ACC112 (cell line): ENCODE data around the gene ACTL7A.

Source experiments
- H2AFZ ChIP-seq: fragments of 200-600 bp; sonication (generic); one replicate; pipeline ENCODE4 v1.6.0; 2017; ENCODE audit warnings: antibody characterized with exemption, low read length; ENCODE audit not compliant: unreplicated experiment
- H3K27ac ChIP-seq: fragments of 200-600 bp; sonication (generic); 2 replicates; pipeline ENCODE4 v1.5.1; 2014; ENCODE audit warnings: low read depth, mild to moderate bottlenecking, antibody characterized with exemption, low read length, moderate library complexity
- H3K27me3 ChIP-seq: fragments of 200-600 bp; sonication (generic); 2 replicates; pipeline ENCODE4 v1.6.1; 2014; ENCODE audit warnings: mild to moderate bottlenecking, antibody characterized with exemption, low read length, moderate library complexity, mixed read lengths; ENCODE audit not compliant: insufficient read depth
- H3K36me3 ChIP-seq: fragments of 200-600 bp; sonication (generic); 2 replicates; pipeline ENCODE4 v1.6.1; 2016; ENCODE audit warnings: mild to moderate bottlenecking, antibody characterized with exemption, low read length, moderate library complexity, mixed read lengths; ENCODE audit not compliant: insufficient read depth
- H3K4me1 ChIP-seq: fragments of 200-600 bp; sonication (generic); one replicate; pipeline ENCODE4 v1.6.1; 2016; ENCODE audit warnings: low read length, mixed read lengths; ENCODE audit not compliant: insufficient read depth, unreplicated experiment, control insufficient read depth
- H3K4me3 ChIP-seq: fragments of 200-600 bp; sonication (generic); 2 replicates; pipeline ENCODE4 v1.5.1; 2014; ENCODE audit warnings: mild to moderate bottlenecking, low read depth, low read length
- H3K79me2 ChIP-seq: fragments of 200-600 bp; sonication (generic); one replicate; pipeline ENCODE4 v1.6.0; 2016; ENCODE audit warnings: low read length; ENCODE audit not compliant: control insufficient read depth, unreplicated experiment, insufficient read depth

Gene ACTL7A, protein sequence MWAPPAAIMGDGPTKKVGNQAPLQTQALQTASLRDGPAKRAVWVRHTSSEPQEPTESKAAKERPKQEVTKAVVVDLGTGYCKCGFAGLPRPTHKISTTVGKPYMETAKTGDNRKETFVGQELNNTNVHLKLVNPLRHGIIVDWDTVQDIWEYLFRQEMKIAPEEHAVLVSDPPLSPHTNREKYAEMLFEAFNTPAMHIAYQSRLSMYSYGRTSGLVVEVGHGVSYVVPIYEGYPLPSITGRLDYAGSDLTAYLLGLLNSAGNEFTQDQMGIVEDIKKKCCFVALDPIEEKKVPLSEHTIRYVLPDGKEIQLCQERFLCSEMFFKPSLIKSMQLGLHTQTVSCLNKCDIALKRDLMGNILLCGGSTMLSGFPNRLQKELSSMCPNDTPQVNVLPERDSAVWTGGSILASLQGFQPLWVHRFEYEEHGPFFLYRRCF

DNA sequence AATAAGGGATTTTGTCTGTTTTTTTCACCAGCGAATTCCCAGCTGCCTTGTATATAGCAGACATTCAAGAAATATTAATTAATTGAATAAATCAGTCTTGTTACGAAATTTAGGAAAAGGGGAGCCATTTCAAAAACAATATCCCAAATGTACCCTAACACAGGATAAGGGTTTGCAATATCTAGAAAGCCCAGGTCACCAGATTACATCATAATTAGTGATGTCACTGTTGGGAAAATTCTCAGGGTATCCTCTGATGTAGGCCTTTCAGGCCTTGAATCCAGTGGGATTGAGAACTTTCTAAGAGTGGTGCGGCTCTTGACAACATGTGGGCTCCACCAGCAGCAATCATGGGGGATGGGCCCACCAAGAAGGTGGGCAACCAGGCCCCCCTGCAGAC, at the start of gene ACTL7A:
Gene ACTL7A, plus strand, starts transcription at position 270 of the 400 bp plus-strand sequence. Its CDS starts 57 bp downstream, at position 327.
- Histone ChIP-seq H3K27ac (no peak within 1 kb of the TSS), H3K4me3 (no peak within 1 kb of the TSS), H3K79me2 (no peaks in the 10 kb centered on the region), H3K27me3 (no peaks in the 10 kb centered on the region), H3K36me3 (no peaks in the 10 kb centered on the region), H2AFZ (no peak within 1 kb of the TSS), H3K4me1 (peaks cover 8% of the 10 kb centered on the region)

DNA sequence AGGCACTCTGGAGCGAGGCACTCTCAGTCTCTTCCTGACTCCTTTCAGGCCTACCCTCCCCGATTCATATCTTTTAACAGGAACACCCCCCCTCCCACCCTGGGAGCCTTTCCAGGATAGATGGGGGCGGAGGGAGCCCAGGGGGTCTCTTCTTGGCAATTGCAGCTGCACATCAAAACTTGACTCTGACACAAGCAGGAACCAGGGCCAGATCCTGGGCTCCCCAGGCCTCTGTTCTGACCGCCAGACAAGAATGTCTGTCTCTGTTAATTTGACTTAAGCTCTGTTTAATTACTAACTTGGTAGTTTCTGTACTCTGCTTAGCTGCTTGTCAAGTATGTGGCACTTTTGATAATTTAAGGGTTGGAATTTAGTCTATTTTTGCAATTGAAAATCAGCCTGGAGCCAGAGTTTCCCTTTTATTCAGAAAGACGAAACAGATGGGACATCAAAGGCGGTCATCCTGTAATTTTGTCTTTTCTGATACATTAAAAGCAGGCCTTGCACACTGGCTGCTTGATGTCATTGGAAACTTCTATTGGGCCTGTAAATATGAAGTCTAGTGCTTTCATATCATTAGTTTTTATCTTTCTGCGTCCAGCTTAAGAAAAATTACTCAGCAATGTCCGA, 49.6 kb upstream of the ACTL7A start:
- H3K4me1 ChIP-seq, result no peaks in the 10 kb centered on the region
- H3K4me3 ChIP-seq, result no peak overlapping the region
- H2AFZ ChIP-seq, result no peak overlapping the region
- H3K27me3 ChIP-seq, result peaks cover 24% of the 10 kb centered on the region
- no peak overlapping the region for H3K27ac ChIP-seq
- no peaks in the 10 kb centered on the region for H3K79me2 ChIP-seq
- H3K36me3 ChIP-seq, result no peaks in the 10 kb centered on the region

DNA sequence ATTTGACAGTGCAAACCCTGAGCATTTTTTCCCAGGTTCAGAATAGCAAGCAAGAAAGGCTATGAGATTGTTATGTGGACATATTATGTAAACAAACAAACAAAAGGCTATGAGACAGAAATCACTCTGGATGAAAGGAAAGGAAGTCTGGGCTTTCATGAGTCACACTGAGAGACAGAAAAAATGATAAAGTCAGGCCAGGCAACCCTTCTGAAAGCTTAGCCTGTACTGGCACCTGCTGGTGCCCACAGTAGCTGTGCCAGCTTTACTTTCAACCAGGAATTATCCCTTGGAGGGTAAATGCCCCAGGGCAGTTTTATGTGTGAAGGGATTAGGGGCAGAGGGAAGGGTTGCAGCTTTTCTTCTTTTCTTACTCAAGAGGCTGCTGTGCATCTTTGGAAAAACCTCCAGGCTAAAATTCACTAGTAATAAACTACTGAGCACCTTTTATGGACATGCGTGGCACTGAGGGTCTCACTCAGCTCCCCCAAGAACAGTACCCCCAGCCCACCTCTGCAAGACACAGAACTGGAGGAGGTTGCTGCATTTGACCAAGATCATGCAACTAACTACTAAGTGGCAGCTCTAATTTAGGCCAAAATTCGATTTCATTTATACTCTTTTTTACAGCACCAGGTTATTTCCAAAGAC, 48.0 kb upstream of the ACTL7A start:
- Histone ChIP-seq H3K4me3 (no peak overlapping the region), H3K36me3 (no peaks in the 10 kb centered on the region), H3K79me2 (no peaks in the 10 kb centered on the region), H2AFZ (no peak overlapping the region), H3K27ac (no peak overlapping the region), H3K4me1 (no peaks in the 10 kb centered on the region), H3K27me3 (peaks cover 14% of the 10 kb centered on the region)

DNA sequence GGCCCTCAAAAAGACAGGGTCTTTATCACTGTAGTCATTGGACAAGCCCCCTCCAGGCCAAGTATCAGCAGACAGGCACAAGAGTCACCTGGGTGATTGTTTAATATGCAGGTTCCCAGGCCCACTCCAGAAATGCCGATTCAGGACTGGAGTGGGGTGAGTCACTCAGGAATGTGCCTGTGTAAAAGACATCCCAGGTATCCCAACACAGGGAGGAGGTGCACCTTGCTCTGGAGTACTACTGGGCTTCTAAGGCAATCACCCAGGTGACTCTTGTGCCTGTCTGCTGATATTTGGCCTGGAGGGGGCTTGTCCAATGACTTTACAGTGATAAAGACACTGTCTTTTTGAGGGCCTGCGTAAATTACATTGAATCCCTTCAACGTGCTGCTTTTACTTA, 46.9 kb upstream of the ACTL7A start:
- Histone ChIP-seq H3K4me3 (no peak overlapping the region), H3K4me1 (no peaks in the 10 kb centered on the region), H3K27ac (no peak overlapping the region), H3K27me3 (peaks cover 4% of the 10 kb centered on the region), H3K79me2 (no peaks in the 10 kb centered on the region), H2AFZ (no peak overlapping the region), H3K36me3 (no peaks in the 10 kb centered on the region)

DNA sequence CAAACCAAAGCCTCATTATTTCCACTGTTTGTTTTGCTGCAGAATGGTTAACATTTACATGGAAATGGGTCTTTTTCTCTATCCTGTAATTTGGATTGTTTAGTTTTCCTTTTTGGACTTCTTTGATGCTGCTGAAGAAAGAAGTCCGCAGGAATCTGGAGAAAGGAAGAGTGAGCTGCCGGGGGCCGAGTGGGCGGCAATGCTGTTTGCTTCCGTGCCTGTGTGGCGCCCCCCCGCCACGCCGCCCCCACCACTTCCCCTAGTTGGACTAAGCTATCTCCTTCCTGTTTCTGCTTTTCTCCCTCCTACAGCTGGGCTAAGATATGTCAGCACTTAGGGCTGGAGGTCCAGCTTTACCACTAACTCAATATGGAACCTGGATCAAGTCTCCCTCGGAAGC, 46.0 kb upstream of the ACTL7A start:
- no peaks in the 10 kb centered on the region; the same call in 1 of the 2 replicates for H3K27me3 ChIP-seq
- H3K4me3 ChIP-seq, result no peak overlapping the region
- no peak overlapping the region for H3K27ac ChIP-seq
- no peaks in the 10 kb centered on the region for H3K79me2 ChIP-seq
- no peaks in the 10 kb centered on the region for H3K36me3 ChIP-seq
- H3K4me1 ChIP-seq, result no peaks in the 10 kb centered on the region
- no peak overlapping the region for H2AFZ ChIP-seq

DNA sequence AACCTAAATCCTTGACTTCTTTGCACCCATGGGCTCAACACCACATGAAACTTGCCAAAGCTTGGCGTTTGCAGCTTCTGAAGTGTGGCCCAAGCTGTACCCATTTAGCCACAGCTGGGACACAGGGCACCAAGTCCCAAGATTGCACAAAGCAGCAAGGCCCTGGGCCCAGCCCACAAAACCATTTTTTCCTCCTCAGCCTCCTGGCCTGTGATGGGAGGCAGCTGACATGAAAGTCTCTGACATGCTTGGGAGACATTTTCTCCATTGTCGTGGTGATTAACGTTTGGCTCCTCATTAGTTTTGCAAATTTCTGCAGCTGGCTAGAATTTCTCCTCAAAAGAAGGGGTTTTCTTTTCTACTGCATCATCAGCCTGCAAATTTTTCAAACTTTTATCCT, 38.2 kb upstream of the ACTL7A start:
- H3K4me3 ChIP-seq, result no peak overlapping the region
- H3K36me3 ChIP-seq, result no peaks in the 10 kb centered on the region
- H3K27me3 ChIP-seq, result peaks cover 12% of the 10 kb centered on the region; the same call in 1 of the 2 replicates
- H2AFZ ChIP-seq, result no peak overlapping the region
- H3K27ac ChIP-seq, result no peak overlapping the region
- H3K4me1 ChIP-seq, result no peaks in the 10 kb centered on the region
- no peaks in the 10 kb centered on the region for H3K79me2 ChIP-seq

DNA sequence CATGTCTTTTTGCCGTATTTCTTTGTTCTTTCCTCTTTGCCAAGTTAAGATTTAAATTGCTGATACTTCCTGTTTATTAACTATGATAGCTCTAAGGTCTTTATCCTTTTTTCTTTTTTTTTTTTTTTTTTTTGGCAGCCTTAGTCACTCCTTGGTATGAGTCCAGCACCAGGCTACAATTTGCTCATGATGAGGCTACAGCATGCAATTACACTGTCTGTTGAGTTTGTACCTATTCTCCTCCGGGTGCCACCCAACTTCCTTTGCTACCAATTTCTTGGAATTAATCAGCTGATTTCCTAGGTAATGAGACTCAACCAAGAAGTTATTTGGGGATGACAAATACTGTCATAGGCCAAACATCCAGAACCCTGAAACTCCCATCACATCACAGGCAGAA, 31.8 kb upstream of the ACTL7A start:
- Histone ChIP-seq H3K4me1 (peaks cover 13% of the 10 kb centered on the region), H3K79me2 (no peaks in the 10 kb centered on the region), H3K36me3 (no peaks in the 10 kb centered on the region), H3K27ac (no peak overlapping the region), H3K27me3 (peaks cover 10% of the 10 kb centered on the region; the same call in 1 of the 2 replicates), H3K4me3 (no peak overlapping the region), H2AFZ (no peak overlapping the region)

GRCh38 chr9:108831496-108832178, 30.4 kb upstream of the ACTL7A start:
- no peaks in the 10 kb centered on the region for H3K36me3 ChIP-seq
- H3K79me2 ChIP-seq, result no peaks in the 10 kb centered on the region
- H2AFZ ChIP-seq, result no peak overlapping the region
- H3K27me3 ChIP-seq, result 0 out of 2 replicates have a peak, but pooled peaks cover 3% of the 10 kb centered on the region
- peaks cover 14% of the 10 kb centered on the region for H3K4me1 ChIP-seq
- no peak overlapping the region for H3K27ac ChIP-seq
- no peak overlapping the region for H3K4me3 ChIP-seq

DNA sequence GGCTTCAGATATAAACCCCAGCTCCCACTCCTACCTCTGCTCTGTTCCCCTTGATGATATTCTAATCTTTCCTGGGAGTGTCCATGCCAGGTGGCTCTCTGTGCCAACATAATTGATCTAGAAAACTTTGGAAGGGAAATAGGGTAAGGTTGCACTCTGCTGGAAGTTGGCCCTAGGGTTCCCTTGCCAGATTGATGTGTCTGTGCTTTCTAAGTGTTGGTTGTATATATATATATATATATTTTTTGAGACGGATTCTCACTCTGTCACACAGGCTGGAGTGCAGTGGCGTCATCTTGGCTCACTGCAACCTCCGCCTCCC, 29.9 kb upstream of the ACTL7A start:
- Histone ChIP-seq H2AFZ (no peak overlapping the region), H3K27ac (no peak overlapping the region)

GRCh38 chr9:108834959-108835665, 27.0 kb upstream of the ACTL7A start:
- Histone ChIP-seq H3K36me3 (no peaks in the 10 kb centered on the region), H3K4me1 (peaks cover 21% of the 10 kb centered on the region), H3K79me2 (no peaks in the 10 kb centered on the region), H2AFZ (no peak overlapping the region), H3K27me3 (no peaks in the 10 kb centered on the region), H3K4me3 (no peak overlapping the region), H3K27ac (no peak overlapping the region)

More for the DNA sequence above, 29.9 kb upstream of the ACTL7A start:
- H3K4me1 ChIP-seq, result peaks cover 15% of the 10 kb centered on the region
- no peak overlapping the region for H3K4me3 ChIP-seq
- H3K79me2 ChIP-seq, result no peaks in the 10 kb centered on the region
- H3K27me3 ChIP-seq, result 0 out of 2 replicates have a peak, but pooled peaks cover 3% of the 10 kb centered on the region
- no peaks in the 10 kb centered on the region for H3K36me3 ChIP-seq
